Thyroid gland (tissue), 4 donors: ENCODE results near the gene TLR3. TPM values are rescaled to one million over a fixed set of nuclear protein-coding genes. Genes with fewer than 3 reads are reported as not detected.
A peak's percentile ranks its signal among the peaks of the same experiment; 100 is the strongest.

Experiments used
- DNase-seq, 2 donors: peaks; one replicate each; pipeline ENCODE4 v3.0.0-alpha.2; 2019
- H3K27ac ChIP-seq, 3 donors: fragments of 200-600 bp; sonication (generic); 1 replicate in 2 of 3; 2 replicates in 1 of 3; pipeline ENCODE4 v1.5.1; 2016 to 2019; ENCODE audit warnings: mild to moderate bottlenecking in 1 of 3, moderate library complexity in 1 of 3
- H3K27me3 ChIP-seq: fragments of 200-600 bp; sonication (generic); one replicate; pipeline ENCODE4 v1.5.1; 2019
- H3K36me3 ChIP-seq, 2 donors: fragments of 200-600 bp; sonication (generic); one replicate each; pipeline ENCODE4 v1.5.1; 2016 to 2019
- H3K4me1 ChIP-seq, 2 donors: fragments of 200-600 bp; sonication (generic); one replicate each; pipeline ENCODE4 v1.5.1; 2017 to 2019
- H3K4me3 ChIP-seq, 3 donors: fragments of 200-600 bp; sonication (generic); replicated peaks in 1 of 3; 1 replicate in 2 of 3; 2 replicates in 1 of 3; pipeline ENCODE4 v1.5.1; 2016; ENCODE audit warnings: mild to moderate bottlenecking in 1 of 3
- H3K9me3 ChIP-seq: fragments of 200-600 bp; sonication (generic); one replicate; pipeline ENCODE4 v1.5.1; 2017
- POLR2A ChIP-seq, 2 donors: fragments of 450-650 bp; IDR thresholded peaks; one replicate each; pipeline ENCODE4 v1.6.1; 2017; ENCODE audit warnings: antibody characterized with exemption in 2 of 2, mild to moderate bottlenecking in 2 of 2, moderate library complexity in 1 of 2
- WGBS, 2 donors: methylation state at CpG; one replicate each; pipeline ENCODE4 v1.1.5; 2017; 5-methylcytosine and 5-hydroxymethylcytosine counted together
- intact Hi-C: fragments of 100-400 bp; cut with DNase I; formaldehyde crosslinking; loops from one replicate; pipeline ENCODE4 v1.15.1; 2023
- total RNA-seq, 4 donors: library from RNA; depleted of rRNA; stranded (reverse); fragments of >200 nt; gene quantifications; one replicate each; pipeline ENCODE4 v1.2.3, GENCODE V29; 2016
- TF ChIP-seq, protein P1 (sequence below), 6 experiments: fragments of 200-600 bp in 3 of 6; fragments of 450-650 bp in 3 of 6; sonication (generic) in 3 of 6; IDR thresholded peaks; one replicate each; pipeline ENCODE4 v1.5.1; 2016 to 2019; ENCODE audit warnings: antibody characterized with exemption in 6 of 6, mild to moderate bottlenecking in 2 of 6, inconsistent platforms in 1 of 6, moderate library complexity in 1 of 6

The TLR3 gene
- total RNA-seq: 10 to 100 TPM in 2 of 4 donors, 1 to 10 TPM in 2; 6.5 to 13.1 (median 10.0) TPM

DNA sequence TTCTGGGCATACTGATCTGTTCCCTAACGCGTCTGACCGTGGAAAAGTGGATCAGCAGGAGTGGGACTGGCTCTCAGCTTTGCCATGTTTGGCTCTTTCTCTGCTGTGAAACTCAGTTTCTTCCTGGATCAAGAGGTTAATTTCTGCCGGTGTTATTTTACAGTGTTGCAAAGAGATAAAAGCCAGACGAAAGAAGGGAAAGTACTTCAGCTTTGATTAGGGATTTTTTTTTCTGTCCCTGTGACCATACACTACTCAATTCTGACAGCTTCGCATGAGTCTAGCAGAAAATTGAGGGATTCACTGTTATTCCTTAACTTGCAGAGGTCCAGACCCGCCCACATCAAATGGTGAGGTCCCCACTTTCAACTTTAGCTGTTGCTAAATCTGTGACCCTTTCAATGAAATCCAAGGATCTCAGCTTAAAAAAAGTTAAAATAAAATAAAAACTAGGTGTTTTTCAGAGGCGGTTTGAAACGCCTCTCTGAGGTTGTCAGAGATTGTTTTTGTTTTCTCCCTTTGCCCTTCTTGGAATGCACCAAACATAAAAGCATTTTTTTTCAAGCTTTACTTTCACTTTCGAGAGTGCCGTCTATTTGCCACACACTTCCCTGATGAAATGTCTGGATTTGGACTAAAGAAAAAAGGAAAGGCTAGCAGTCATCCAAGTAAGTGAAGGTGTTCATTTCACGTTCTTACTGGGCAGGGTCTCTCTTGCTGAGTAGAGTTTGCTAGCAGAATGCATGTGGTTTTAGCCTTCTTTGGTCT lies at the start of gene TLR3:
TSS of gene TLR3 (plus strand) at position 576 of the 768 bp plus-strand sequence. CDS start 7,464 bp downstream, outside the sequence.
- Histone ChIP-seq H3K4me1 (peaks cover 0 to 15% of the 10 kb centered on the region in 2 donors), H3K27me3 (no peaks in the 10 kb centered on the region), H3K4me3 (peak within 1 kb of the TSS in 2 of 3 donors; percentile 32 to 60), H3K27ac (peak within 1 kb of the TSS; percentile 39 to 70 (median 46)), H3K9me3 (no peaks in the 10 kb centered on the region), H3K36me3 (no peaks in the 10 kb centered on the region)
- peak; percentile 20 to 24 for DNase-seq
- 1% methylated on average over 12 of the region's 12 CpGs for WGBS, 2 donors
- TF ChIP-seq, protein P1, sequence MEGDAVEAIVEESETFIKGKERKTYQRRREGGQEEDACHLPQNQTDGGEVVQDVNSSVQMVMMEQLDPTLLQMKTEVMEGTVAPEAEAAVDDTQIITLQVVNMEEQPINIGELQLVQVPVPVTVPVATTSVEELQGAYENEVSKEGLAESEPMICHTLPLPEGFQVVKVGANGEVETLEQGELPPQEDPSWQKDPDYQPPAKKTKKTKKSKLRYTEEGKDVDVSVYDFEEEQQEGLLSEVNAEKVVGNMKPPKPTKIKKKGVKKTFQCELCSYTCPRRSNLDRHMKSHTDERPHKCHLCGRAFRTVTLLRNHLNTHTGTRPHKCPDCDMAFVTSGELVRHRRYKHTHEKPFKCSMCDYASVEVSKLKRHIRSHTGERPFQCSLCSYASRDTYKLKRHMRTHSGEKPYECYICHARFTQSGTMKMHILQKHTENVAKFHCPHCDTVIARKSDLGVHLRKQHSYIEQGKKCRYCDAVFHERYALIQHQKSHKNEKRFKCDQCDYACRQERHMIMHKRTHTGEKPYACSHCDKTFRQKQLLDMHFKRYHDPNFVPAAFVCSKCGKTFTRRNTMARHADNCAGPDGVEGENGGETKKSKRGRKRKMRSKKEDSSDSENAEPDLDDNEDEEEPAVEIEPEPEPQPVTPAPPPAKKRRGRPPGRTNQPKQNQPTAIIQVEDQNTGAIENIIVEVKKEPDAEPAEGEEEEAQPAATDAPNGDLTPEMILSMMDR (IDR thresholded peaks at IDR 0.05): no peak
- TF ChIP-seq POLR2A (IDR thresholded peaks at IDR 0.05): no peak
- intact Hi-C loops: no loop called here

DNA sequence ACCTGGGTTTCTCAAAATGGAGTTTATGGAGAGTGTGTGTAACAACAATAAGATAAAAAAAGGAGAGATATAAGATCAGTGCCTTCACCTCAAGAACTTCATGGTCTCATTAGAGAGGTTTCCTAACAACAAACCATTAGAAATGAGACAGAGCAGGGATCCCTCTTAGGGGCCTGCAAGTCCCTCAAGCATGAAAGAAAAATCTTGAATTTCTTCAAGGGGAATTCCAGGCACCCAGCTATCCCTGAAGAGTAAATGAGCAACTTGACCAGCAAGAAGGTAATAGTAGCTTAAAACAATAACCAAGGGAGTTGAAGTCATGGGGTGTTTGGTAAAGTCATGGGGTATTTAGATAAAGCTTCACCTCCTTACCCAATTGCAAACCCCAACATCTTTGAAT lies 49.7 kb upstream of the TLR3 start:
- Histone ChIP-seq H3K36me3 (no peaks in the 10 kb centered on the region), H3K9me3 (no peaks in the 10 kb centered on the region), H3K4me3 (no peak overlapping the region), H3K4me1 (peaks cover 42 to 61% of the 10 kb centered on the region in 2 donors), H3K27me3 (no peaks in the 10 kb centered on the region), H3K27ac (peak overlapping the region; percentile 85 to 91 (median 88))
- intact Hi-C loops: no loop called here
- DNase-seq: peak in 1 of 2 donors; percentile 37
- TF ChIP-seq, protein P1 (IDR thresholded peaks at IDR 0.05): no peak
- TF ChIP-seq POLR2A (IDR thresholded peaks at IDR 0.05): no peak

DNA sequence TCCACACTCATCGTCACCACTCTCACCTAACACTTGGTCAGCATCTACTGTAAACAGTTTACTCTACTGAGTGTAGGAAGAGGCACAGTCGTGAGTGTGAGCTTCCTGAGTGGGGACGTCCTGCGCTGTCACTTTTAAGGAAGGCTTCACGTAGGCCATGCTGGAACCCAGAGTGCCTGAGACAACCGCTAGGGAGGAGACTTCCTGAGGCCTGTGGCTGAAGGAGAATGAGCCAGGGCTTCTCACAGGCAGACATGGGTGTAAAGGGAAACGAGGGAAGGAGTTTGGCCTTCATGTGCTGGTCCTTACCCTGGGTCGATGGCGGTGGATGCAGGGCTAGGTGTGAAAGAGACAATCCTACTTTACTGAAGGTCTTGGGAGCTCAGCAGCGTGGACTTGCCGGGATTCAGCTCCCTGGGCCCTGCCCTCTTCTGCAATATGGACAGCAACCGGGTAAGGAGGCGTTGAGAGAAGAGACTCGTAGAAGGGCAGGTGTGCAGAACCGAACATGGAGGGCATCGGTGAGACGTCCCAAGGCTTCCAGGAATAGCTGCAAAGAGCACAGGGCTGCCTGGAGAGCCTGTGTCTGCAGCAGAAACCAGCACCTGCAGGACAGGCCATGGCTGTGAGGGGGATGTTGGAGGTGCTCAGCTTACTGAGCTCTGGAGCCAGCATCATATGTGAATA lies 48.7 kb upstream of the TLR3 start:
- no peak overlapping the region for H3K4me3 ChIP-seq
- H3K27ac ChIP-seq: peak overlapping the region; percentile 85 to 91 (median 88)
- WGBS, 2 donors: 80 to 82% methylated on average over 17 of the region's 17 CpGs
- no peak for DNase-seq
- H3K4me1 ChIP-seq: peaks cover 42 to 65% of the 10 kb centered on the region in 2 donors
- no peaks in the 10 kb centered on the region for H3K36me3 ChIP-seq
- H3K9me3 ChIP-seq: no peaks in the 10 kb centered on the region
- TF ChIP-seq, protein P1 (IDR thresholded peaks at IDR 0.05): no peak
- no peak for TF ChIP-seq POLR2A (IDR thresholded peaks at IDR 0.05)
- intact Hi-C loops: loop anchor here (10.0 kb wide), 1 partner anchor 205 kb away; the partner anchor contains the start of gene SORBS2
- no peaks in the 10 kb centered on the region for H3K27me3 ChIP-seq

DNA sequence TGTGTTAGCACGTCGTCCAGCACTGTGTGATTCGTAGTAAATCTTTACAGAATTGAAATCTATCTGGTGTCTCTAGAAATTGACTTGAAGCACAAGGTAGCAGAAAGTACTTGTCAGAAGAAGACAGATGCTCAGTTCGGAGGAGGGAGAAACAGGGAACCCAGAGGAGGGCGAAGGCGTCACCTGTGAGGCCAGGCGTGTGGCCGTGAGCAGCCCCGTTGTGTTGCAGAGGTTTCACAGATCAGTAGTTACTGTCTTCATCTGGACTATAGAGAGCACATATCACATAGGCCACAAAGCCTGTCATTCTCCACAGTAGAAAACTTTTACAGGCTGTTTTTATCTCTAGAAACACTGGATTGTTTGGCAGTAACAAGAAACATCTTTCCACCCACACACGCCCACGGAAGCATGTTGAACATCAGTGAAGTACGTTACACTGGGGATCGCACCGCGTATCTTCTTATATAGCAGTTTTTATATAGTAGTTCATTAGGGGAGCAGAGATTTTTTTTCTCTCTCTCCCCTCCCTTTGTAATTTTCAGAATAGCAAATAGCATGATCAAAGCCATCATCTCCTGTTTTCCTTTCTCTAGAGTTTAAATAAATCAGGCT lies 48.1 kb upstream of the TLR3 start:
- Histone ChIP-seq H3K4me1 (peaks cover 42 to 68% of the 10 kb centered on the region in 2 donors), H3K27me3 (no peaks in the 10 kb centered on the region), H3K4me3 (no peak overlapping the region), H3K36me3 (no peaks in the 10 kb centered on the region), H3K9me3 (no peaks in the 10 kb centered on the region), H3K27ac (peak overlapping the region; percentile 16 to 91 (median 85))
- peak in 1 of 2 donors; percentile 25 for DNase-seq
- no peak for TF ChIP-seq POLR2A (IDR thresholded peaks at IDR 0.05)
- TF ChIP-seq, protein P1 (IDR thresholded peaks at IDR 0.05): no peak
- intact Hi-C loops: loop anchor here (10.0 kb wide), 1 partner anchor 206 kb away; the partner anchor contains the start of gene SORBS2
- WGBS, 2 donors: 75 to 80% methylated on average over 15 of the region's 15 CpGs
